Measurements from ENCODE around the gene SEMA5A.

Gene SEMA5A

GRCh38 chr5:9318031-9318430, 227.8 kb downstream of the SEMA5A start:
- no peak for DNase-seq

DNA sequence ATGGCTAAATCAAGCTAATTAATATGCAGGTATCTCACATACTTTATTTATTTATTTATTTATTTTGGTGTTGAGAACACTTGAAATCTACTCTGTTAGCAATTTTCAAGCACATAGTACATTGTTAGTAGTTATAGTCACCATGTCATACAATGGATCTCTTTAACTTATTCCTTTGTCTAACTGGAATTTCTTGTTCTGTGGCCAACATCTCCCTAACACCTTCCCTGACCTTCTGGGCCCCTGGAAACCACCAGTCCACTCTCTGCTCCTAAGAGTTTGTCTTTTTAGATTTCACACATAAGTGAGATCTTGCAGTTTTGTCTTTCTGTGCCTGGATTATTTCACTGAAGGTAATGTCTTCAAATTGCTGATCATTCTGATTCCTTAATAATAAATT, 229.1 kb downstream of the SEMA5A start:
- DNase-seq = no peak

GRCh38 chr5:9316041-9316440, 229.8 kb downstream of the SEMA5A start:
- DNase-seq = no peak

DNA sequence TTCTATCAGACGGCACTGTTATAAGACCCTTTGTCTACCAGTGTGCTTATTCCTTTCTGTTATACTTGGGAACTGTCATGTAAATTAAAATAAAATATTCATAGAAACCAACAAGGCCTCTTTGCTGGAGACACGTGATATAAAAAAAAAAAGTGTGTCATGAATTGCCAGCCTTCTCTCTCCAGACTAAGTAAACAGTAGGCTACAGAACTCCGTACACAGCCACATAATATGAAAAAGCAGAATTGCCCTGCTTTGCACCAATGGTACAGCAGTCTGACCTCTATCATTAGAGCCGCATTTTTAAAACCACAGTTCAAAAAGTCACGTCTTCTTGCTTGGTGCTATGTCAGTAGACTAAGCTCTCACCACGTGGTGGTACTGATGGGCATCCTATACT, 231.3 kb downstream of the SEMA5A start:
- DNase-seq = peak; percentile 22

DNA sequence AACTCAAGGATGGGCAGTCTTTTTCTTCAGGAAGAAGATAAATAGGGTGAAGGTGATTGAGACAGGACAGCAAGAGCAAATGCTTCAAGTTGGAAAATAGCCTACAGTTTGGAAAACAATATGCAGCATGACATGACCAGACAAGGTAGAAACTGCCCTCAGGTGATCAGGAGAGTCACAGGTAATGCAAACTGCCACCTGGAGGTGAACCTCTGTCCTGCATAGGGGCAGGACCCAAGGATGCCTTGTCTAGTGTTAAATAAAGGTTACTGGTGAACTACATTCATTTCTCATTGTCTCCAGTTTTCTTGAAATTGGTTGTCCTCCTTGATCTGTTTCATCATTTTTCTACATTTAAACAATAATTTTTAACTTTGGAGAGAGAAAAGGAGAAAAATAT, 232.1 kb downstream of the SEMA5A start:
- no peak for DNase-seq

GRCh38 chr5:9307150-9307549, 238.7 kb downstream of the SEMA5A start:
- DNase-seq = peak; percentile 44

DNA sequence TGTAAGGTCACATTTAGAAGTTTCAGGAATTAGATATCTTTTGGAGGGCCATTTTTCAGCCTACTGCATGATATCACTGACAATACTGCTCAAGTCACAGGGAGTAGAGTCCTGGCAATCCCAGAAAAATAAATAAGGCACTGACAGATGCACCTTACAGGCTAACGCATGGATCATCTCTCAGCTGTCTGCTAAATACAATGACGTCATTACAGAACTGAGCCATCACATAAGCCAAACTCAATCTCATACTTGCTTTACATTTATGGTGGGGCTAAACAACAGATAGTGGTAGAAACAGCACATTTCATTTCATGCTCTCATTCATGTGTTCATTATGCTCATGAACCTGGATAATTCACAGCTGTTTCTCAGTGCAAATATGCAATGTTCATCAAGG, 243.7 kb downstream of the SEMA5A start:
- no peak for DNase-seq

DNA sequence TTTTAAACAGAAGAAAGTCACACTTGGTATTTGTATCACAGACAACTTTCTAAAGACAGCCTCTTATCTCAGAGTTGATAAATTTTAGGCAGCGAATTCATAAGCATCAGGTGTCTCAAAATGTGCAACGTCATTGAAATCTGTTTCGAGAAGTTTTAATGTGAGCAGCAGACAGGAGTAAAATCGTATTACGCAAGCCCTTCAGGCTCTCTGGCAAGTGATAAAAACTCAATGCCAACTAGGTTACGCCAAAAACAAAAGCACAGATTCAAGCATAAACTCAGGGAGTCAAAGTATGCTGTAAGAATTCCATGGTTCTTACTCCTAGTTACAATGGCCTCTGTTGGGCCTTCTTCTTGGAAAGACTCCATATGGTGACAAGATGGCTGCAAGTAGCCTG, 244.7 kb downstream of the SEMA5A start:
- DNase-seq = no peak

GRCh38 chr5:9297134-9297533, 248.7 kb downstream of the SEMA5A start:
- no peak for DNase-seq

- DNase-seq = no peak
Measured at GRCh38 chr5:9295466-9295801, 250.4 kb downstream of the SEMA5A start.

GRCh38 chr5:9294793-9295465, 250.9 kb downstream of the SEMA5A start:
- DNase-seq = no peak

- no peak for DNase-seq
Measured at GRCh38 chr5:9288234-9288633, 257.6 kb downstream of the SEMA5A start.

DNA sequence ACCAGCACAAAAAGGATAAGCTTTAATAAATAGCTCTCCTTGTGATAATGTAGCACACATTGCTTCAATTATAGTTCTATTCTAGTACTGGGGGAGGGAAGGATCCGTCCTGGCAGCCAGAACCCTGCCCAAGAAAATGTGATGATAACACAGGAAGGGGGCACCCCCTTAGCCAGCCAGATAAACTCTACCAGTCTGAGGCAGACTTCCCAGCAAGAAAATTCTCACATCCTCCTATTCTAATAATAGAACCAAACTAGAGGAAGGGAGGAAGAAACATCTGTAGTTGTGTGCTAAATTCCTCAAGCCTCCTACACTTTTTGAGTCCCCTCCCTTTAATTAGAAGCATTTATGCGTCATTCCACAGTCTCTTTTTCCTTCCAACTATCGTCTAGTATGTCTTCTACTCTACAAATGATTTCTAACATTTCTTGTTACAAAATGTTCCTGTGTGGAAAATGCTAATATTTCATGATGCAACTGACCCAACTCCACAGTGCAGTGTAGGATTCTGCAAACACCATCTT, 261.0 kb downstream of the SEMA5A start:
- no peak for DNase-seq

DNA sequence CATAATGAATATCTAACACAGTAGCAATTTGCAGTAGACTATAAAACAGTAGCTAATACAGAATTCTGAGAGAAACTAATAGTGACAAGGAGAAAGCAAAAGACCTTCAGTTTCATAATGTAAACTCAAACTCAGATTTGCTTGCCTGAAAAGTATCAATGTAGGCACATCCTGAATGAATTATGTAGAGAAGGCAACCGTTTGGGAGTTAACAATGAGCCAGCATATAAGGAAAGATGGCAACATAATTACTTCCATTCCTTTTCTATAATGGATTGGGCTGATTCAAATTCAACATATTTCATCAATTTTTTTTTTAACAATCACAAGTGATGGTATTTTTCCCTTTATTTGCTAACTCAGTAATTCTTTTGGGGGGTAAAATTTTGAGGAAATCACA, 261.6 kb downstream of the SEMA5A start:
- no peak for DNase-seq

DNA sequence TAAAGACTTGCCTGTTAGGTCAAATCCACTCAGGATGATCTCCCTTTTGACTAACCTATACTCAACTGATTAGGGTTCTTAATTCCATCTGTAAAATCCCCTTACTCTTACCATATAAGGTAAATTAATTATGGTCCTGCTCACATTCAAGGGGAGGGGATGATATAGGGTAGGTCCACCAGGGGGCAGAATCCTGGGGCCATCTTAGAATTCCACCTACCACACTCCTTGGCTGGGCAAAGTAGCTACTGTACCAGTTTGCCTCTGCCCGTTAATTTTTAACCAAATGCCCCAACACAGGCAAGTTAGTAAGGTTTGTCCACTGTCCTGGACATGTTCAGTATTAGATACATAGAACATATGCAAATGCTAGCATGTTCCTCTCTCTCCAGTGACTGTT, 262.4 kb downstream of the SEMA5A start:
- no peak for DNase-seq

GRCh38 chr5:9283021-9283420, 262.9 kb downstream of the SEMA5A start:
- DNase-seq = no peak

DNA sequence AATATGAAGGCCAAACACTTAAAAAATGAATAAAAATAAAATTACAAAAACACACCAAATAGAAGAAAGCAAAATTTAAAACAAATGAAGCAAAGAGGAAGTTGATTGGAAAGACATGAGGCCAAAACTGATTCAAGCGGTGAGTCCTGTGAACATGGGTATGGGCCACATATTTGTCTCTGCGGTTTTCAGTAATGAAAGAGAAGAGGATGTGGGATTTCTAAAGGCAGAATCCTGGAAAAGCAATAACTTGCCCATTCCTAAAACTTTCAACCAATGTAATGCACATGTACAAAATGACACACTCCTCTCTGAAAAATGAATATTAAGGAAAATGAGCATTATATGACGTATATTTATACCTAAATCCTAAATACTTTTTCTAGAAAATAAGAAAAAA, 263.7 kb downstream of the SEMA5A start:
- no peak for DNase-seq

DNA sequence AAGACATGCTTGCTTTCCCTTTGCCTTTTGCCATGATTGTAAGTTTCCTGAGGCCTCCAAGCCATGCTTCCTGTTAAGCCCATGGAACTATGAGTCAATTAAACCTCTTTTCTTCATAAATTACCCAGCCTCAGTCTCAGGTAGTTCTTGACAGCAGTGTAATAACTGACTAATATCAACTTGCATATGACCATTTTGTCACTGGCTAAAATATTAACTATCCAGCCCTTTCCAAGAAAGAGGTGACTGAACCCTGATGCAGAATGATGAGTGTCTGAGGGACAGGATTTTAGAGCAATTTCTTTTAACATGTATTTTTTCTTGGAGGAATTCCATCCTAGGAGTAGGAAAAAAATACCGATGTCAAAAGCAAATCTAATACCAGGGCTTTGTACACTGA, 266.1 kb downstream of the SEMA5A start:
- DNase-seq = no peak

- DNase-seq = no peak
Measured at GRCh38 chr5:9278921-9279603, 266.8 kb downstream of the SEMA5A start.

DNA sequence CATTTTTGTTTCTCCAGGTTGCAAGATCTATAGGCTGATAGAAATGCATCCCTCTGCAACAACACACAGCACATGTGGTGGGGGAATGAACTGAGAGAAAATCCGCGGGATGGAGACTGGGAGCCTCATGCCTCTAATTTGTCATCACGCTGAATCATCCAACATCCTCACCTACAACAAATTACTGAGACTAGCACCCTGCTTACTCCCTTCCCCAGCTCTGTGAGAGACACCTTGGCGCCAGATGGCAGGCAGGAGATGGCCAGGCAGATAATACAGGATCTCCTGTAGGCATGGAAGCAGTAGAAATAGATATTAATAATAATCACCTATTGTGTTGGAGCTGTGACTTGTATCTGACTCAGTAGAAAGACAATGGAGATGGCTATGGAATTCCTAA, 276.9 kb downstream of the SEMA5A start:
- no peak for DNase-seq

DNA sequence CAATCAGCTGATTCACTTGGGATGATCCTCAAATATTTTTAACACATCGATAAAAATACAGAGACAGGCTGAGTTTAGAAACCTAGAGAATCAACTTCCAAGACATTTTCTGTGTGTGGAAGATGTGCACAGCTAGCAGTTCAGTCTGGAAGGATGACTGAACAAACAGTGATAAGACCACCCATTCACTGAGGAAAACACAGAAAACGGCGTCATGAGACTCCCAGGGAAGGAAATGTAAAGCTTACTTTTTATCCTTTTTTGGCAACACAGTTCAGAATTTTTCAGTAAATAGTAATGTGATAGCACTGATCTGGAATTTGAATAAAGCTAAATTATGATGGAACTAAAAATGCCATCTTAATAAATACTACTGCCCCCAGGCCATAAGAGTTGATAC, 277.6 kb downstream of the SEMA5A start:
- no peak for DNase-seq

GRCh38 chr5:9265441-9266287, 280.2 kb downstream of the SEMA5A start:
- no peak for DNase-seq

- DNase-seq = no peak
Measured at GRCh38 chr5:9264301-9264700, 281.6 kb downstream of the SEMA5A start.

DNA sequence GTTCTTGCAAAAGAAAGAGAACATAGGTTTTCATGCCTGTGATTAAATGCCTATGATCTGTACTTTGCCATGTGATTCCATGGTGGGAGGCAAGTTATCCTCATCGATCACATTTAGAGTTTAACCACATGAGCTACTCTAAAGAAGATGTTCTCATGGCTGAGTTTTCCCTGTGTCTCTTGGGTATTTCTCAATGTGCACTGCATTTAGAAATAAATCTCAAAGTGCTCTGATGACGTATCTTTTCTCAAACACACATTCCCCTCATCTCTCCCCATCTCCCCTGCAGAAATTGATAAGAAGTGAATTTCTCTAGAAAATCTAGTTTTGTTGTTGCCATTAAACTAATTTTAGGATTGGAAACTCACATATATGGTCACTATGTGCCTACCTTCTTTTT, 282.2 kb downstream of the SEMA5A start:
- no peak for DNase-seq
